ENCODE results near the gene MIDN.

Gene MIDN

DNA sequence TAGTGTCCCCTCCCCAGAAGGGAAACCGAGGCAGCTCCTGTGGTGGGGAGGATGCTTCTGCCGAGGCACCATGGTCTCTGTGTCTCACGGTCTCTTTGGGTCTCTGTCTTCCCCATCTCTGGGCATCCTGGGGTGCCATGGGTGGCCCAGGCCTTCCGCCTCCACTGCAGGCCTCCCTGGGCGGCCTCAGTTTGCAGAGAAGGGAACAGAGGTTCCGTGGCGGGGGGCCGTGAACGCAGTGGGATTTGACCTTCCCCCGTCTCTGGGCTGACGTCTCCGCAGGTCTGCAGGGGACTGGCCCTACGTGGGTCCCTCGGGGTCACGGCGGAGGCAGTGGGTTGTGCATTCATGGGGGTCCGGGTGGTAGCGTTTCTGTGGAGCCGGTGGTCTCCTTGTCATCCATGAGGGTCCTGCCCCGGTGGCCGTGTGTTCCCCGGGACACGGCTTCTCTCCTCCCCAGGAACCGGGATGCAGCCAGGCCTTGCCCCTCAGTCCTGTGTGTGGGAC, 41.9 kb downstream of the MIDN start:
- no peak for TF ChIP-seq SUZ12 (IDR thresholded peaks at IDR 0.05; ENCODE audit: extremely low read depth, insufficient read depth, insufficient read length)
- no peak for TF ChIP-seq ZNF274 (IDR thresholded peaks at IDR 0.05; ENCODE audit: low read depth, low read length)
- TF ChIP-seq YY1 (IDR thresholded peaks at IDR 0.05; ENCODE audit: insufficient read depth, insufficient read length): no peak
- no peak overlapping the region for H3K4me3 ChIP-seq (ENCODE audit: insufficient read length, low read depth)

DNA sequence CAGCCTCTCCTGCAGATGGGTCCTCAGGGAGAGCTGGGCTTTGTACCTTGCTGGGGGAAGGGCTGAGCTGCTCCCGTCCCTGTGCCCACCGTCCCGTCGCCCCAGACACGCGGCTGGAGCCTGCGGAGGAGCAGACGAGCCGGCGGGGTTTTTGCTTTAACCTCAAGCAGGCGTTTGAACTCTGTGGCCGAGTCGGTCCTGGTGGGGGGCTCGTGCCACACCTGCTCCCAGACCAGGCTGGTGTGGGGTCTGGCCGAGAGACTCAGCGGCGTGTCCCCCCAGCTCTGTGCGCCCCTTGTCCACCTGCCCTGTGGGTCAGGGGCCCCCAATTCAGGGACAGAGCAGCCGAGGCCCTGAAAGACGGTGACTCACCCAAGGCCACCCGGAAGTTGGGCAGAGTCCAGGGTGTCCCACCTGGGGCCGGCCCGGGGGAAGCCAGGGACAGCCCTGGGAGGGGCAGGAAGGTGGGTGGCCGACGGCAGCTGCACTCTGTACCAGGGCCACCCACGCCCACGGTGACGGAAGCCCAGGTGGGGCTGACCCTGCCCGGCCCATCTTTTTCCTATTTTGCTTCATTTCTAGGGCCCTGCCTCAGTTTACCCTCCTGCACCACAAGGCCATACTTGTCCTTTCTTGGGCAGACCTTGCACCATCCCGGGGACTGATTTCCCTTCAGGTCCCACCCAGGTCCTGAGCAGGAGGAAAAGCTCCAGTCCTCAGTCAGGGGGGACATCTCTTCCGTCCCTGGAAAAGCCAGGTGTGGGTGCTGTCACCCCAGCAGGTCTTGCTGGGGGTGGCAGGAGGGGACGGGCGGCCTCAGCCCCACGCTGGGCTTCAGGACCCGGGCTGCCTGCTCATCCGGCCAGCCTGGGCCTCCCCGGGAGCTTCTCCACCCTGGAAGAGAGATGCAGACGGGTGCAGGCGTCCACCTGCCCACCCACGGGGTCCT, 42.6 kb downstream of the MIDN start:
- Histone ChIP-seq H3K4me3 (ENCODE audit: insufficient read length, low read depth) (no peak overlapping the region), H3K9ac (ENCODE audit: insufficient read length, low read depth) (no peak overlapping the region), H3K36me3 (ENCODE audit: insufficient read depth, insufficient read length, low read length) (peaks cover 8% of the 10 kb centered on the region), H3K27me3 (ENCODE audit: insufficient read depth, insufficient read length) (no peaks in the 10 kb centered on the region), H3K4me1 (ENCODE audit: insufficient read depth, insufficient read length) (peaks cover 30% of the 10 kb centered on the region), H3K9me3 (ENCODE audit: insufficient read depth, low read length) (no peaks in the 10 kb centered on the region)
- DNase-seq (ENCODE audit: low read depth, low spot score): no peak
- no peak for TF ChIP-seq YY1 (IDR thresholded peaks at IDR 0.05; ENCODE audit: insufficient read depth, insufficient read length)
- no peak for TF ChIP-seq SUZ12 (IDR thresholded peaks at IDR 0.05; ENCODE audit: extremely low read depth, insufficient read depth, insufficient read length)

More for the DNA sequence above, 41.9 kb downstream of the MIDN start:
- H3K27me3 ChIP-seq (ENCODE audit: insufficient read depth, insufficient read length): peaks cover 3% of the 10 kb centered on the region
- H3K9me3 ChIP-seq (ENCODE audit: insufficient read depth, low read length): no peaks in the 10 kb centered on the region
- H3K9ac ChIP-seq (ENCODE audit: insufficient read length, low read depth): no peak overlapping the region
- DNase-seq (ENCODE audit: low read depth, low spot score): no peak
- peaks cover 32% of the 10 kb centered on the region for H3K4me1 ChIP-seq (ENCODE audit: insufficient read depth, insufficient read length)
- peaks cover 8% of the 10 kb centered on the region for H3K36me3 ChIP-seq (ENCODE audit: insufficient read depth, insufficient read length, low read length)

DNA sequence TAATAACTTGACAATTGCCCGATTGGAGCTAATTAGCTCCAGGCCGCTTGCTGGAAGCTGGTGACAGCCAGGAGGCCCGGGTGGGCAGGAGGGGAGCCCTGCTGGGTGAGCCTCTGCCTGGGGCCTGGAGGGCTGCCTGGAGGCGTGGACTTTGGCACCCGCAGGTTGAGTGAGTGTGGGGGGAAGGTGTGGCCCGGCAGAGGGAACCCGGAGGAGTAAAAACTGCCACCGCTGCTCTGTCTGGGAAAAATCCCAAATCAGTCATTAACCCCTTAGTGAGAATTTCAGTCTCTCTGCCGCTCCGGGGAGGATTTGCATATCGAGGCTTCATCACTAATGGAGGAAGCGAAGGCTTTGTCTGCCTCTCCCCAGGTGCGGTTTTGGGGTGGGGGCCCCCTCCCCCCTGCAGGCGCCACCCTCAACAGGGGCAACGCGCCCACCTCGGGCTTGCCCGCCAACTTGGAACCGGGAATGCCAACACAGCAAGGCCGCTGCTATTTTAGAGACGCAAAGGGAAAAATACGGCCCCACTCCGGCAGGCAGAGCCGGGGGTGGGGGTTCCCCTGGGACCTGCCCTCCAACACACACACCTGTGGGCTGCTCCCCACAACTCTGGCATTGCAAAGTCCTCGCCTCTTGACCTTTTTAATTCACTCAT, 43.5 kb downstream of the MIDN start:
- Histone ChIP-seq H3K4me3 (ENCODE audit: insufficient read length, low read depth) (no peak overlapping the region), H3K9me3 (ENCODE audit: insufficient read depth, low read length) (no peaks in the 10 kb centered on the region), H3K36me3 (ENCODE audit: insufficient read depth, insufficient read length, low read length) (peaks cover 13% of the 10 kb centered on the region), H3K9ac (ENCODE audit: insufficient read length, low read depth) (no peak overlapping the region), H3K27me3 (ENCODE audit: insufficient read depth, insufficient read length) (no peaks in the 10 kb centered on the region), H3K4me1 (ENCODE audit: insufficient read depth, insufficient read length) (peaks cover 28% of the 10 kb centered on the region)
- TF ChIP-seq ZNF274 (IDR thresholded peaks at IDR 0.05; ENCODE audit: low read depth, low read length) (no peak), YY1 (IDR thresholded peaks at IDR 0.05; ENCODE audit: insufficient read depth, insufficient read length) (no peak), SUZ12 (IDR thresholded peaks at IDR 0.05; ENCODE audit: extremely low read depth, insufficient read depth, insufficient read length) (no peak)
- no peak for DNase-seq (ENCODE audit: low read depth, low spot score)

DNA sequence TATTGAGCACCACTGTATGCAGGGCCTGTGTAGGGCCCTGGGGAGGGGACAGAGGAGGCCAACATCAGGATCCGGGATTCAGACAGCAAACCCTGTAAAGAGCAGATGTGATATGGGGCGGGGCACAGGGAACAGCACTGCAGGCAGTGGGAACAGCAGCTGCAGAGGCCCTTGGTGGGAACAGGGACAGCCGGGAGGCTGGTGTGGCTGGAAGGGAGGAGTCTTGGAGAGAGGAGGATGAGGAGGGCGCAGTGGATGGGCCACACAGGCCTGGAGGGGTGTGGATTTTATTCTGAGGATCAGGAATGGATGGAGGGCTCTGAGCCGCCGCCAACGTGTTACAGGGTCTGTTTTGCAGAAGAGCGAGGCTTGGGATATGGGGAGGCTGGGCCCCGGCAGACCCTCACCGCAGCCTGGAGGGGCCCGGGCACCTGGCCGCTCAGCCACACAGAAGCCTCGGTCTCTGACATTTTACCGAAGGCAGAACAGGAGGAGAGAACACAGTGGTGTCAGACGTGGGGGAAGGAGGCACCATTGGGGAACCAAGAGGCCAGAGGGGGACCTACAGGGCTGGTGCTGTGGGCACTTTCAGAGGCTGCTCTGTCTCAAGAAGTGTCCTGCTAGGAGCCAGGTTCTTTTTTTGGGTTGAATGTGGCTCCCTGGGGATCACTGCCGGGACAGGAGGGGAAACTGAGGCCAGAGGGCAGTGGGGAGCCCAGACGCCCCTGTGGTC, 44.2 kb downstream of the MIDN start:
- peaks cover 28% of the 10 kb centered on the region for H3K4me1 ChIP-seq (ENCODE audit: insufficient read depth, insufficient read length)
- H3K4me3 ChIP-seq (ENCODE audit: insufficient read length, low read depth): no peak overlapping the region
- peaks cover 18% of the 10 kb centered on the region for H3K36me3 ChIP-seq (ENCODE audit: insufficient read depth, insufficient read length, low read length)
- TF ChIP-seq SUZ12 (IDR thresholded peaks at IDR 0.05; ENCODE audit: extremely low read depth, insufficient read depth, insufficient read length) (no peak), YY1 (IDR thresholded peaks at IDR 0.05; ENCODE audit: insufficient read depth, insufficient read length) (no peak), ZNF274 (IDR thresholded peaks at IDR 0.05; ENCODE audit: low read depth, low read length) (no peak)
- no peaks in the 10 kb centered on the region for H3K9me3 ChIP-seq (ENCODE audit: insufficient read depth, low read length)
- no peak for DNase-seq (ENCODE audit: low read depth, low spot score)
- no peaks in the 10 kb centered on the region for H3K27me3 ChIP-seq (ENCODE audit: insufficient read depth, insufficient read length)
- peak overlapping the region; percentile 5 for H3K9ac ChIP-seq (ENCODE audit: insufficient read length, low read depth)

DNA sequence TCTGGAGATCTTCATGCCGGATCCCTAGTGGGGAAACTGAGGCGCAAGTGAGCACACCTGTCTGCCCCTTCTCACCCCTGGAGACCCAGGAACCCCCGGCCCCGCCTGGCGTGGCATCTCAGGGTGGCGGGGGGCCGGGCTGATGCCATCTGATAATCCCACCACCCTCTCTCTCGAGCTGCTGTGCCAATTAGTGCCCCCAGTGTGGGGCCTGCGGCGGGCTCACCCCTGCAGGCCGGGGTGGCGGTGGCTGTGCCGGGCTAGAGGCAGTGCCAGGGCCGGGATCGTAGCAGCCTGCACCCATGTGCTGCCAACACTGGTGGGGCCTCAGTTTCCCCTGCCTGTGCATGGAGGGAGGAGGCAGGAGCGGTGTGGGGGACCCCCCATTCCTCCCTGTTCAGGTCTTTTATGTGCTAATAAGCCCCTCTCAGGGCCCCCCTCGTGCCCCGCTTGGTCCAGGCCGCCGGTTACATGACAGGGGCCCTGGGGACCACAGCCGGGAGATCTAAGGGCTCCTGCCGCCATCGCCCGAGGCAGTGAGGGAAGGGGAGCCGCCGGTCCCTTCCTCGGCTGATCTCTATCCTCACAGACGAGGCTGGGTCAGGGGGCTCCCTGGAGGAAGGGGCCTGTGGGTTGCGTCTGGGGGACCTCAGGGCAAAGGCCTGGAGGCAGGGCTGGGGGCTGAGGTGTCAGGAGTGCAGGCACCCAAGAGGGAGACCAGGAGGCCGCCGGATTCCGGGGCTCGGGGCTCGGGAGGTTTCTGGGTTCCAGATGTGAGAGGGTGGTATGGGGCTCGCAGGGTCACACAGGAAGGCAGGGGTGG, 45.6 kb downstream of the MIDN start:
- no peak for DNase-seq (ENCODE audit: low read depth, low spot score)
- Histone ChIP-seq H3K9ac (ENCODE audit: insufficient read length, low read depth) (no peak overlapping the region), H3K27me3 (ENCODE audit: insufficient read depth, insufficient read length) (no peaks in the 10 kb centered on the region), H3K9me3 (ENCODE audit: insufficient read depth, low read length) (no peaks in the 10 kb centered on the region), H3K4me3 (ENCODE audit: insufficient read length, low read depth) (no peak overlapping the region), H3K4me1 (ENCODE audit: insufficient read depth, insufficient read length) (peaks cover 28% of the 10 kb centered on the region), H3K36me3 (ENCODE audit: insufficient read depth, insufficient read length, low read length) (peaks cover 25% of the 10 kb centered on the region)
- TF ChIP-seq YY1 (IDR thresholded peaks at IDR 0.05; ENCODE audit: insufficient read depth, insufficient read length) (no peak), SUZ12 (IDR thresholded peaks at IDR 0.05; ENCODE audit: extremely low read depth, insufficient read depth, insufficient read length) (no peak)

DNA sequence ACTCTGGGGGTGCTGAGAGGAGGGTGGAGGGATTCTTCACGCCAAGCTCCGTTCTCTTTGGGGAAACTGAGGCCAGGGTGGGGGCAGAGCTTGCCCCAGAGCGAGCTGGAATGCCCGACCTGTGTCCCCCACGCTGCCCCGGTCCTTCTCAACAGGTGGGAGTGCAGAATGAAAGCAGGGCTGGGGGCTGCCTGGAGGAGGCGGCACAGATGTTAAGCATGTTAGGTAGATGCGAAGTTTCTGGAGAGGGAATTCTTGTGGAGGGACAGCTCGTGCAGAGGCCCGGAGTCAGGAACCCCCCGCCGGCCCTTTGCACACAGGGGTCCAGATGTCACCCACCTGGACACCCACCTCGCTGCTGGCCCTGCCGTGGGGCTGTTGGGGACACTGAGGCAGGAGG, 46.3 kb downstream of the MIDN start:
- Histone ChIP-seq H3K4me1 (ENCODE audit: insufficient read depth, insufficient read length) (peaks cover 24% of the 10 kb centered on the region), H3K27me3 (ENCODE audit: insufficient read depth, insufficient read length) (no peaks in the 10 kb centered on the region), H3K9me3 (ENCODE audit: insufficient read depth, low read length) (no peaks in the 10 kb centered on the region), H3K9ac (ENCODE audit: insufficient read length, low read depth) (no peak overlapping the region), H3K4me3 (ENCODE audit: insufficient read length, low read depth) (no peak overlapping the region), H3K36me3 (ENCODE audit: insufficient read depth, insufficient read length, low read length) (peaks cover 27% of the 10 kb centered on the region)
- TF ChIP-seq ZNF274 (IDR thresholded peaks at IDR 0.05; ENCODE audit: low read depth, low read length): no peak
- TF ChIP-seq SUZ12 (IDR thresholded peaks at IDR 0.05; ENCODE audit: extremely low read depth, insufficient read depth, insufficient read length): no peak
- no peak for TF ChIP-seq YY1 (IDR thresholded peaks at IDR 0.05; ENCODE audit: insufficient read depth, insufficient read length)
- no peak for DNase-seq (ENCODE audit: low read depth, low spot score)
